Colon (tissue), 2 donors: ENCODE data around the gene TRABD2B.

Experiments used
- FAIRE-seq: peaks from 2 replicates; lab custom pipeline; 2012; peaks lifted over from hg19 to GRCh38; lab: Jason Lieb, UNC
- donor health status: control.
- donor health status: control.

Gene TRABD2B

DNA sequence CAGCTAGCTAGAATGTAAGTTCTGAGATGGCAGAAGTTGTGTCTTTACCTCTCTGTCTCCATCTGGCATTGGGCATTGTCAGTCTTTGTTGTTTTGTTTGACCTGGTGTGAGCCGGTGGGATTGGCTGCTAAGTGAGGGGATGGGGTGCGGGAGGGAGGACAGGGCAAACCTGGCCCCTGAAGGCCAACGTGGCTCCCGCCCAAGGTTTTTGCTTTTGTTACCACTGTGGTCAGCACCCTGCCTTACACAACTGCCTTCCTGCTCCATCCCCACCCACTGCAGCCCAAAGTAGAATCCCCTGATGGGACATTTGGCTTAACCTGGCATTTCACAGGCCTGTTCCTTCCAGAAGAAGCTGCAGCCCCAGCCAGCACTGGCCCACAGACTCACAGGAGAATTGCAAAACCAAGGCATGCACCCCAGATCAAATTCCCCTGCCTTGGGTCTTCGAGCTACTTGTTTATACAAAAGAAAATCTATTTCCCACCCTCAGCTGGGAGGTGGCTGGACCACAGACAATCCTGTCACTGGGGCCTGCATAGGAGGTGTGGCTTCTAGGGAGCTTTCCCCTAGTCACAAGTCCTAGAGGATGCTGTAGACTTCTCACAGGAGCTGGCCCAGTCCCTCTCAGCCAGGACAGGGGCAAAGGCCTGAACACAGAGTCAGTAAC lies 147.5 kb downstream of the TRABD2B start:
- no peak for FAIRE-seq

DNA sequence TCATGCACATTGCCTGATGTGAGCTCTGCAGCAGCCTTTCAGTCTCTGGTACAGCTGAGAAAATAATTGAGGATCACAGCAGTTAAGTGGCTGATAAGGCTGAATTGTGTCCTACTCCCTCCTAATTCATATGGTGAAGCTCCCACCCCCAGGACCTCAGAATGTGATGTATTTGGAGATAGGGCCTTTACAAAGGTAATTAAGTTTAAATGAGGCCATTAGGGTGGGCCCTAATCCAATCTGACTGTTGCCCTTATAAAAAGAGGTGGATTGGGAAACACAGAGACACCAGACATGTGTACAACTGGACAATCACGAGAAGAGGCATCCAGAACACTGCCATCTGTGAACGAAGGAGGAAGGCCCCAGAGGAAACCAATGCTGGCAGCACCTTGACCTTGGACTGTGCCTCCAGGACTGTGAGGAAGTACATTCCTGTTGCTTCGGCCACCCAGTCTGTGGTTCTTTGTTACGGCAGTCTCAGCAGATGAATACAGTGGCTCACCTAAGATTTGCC lies 148.1 kb downstream of the TRABD2B start:
- FAIRE-seq, result no peak

DNA sequence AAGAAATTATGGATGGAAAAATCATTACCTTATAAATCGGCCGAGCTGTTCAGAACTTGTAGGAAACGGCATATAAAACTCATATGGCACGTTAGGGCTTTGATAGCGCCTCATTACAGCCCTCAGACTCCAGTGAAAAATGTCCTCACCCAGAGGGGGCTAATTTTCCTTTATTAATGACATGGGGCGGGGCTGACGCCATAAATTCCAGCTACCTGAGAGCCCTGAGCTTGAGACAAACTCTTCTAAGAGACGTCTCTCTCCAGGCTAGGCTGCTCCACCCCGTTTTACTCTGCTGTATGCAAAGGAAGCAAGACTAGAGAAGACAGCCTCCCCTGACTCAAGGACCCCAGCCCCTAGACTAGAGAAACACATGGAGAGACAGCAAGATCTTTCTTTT lies 149.4 kb downstream of the TRABD2B start:
- no peak for FAIRE-seq

DNA sequence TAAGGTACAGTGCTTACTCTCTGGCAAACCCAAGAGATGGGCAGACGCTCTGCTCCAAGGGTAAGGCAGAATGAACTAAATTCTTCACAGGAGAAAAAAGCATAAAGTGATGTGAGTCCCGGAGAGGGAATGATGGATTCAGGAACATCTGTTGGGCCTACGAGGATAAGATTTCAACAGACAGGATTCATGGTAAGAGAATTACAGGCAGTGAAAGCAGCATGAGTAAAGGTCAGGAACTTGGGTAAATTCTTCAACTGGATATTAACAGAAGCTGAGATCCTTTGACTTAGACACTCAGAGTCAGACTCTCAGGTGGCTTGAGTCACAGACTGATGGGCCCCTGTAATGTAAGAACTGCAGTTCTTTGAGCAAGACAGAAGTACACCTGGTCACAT lies 152.6 kb downstream of the TRABD2B start:
- FAIRE-seq, result no peak

DNA sequence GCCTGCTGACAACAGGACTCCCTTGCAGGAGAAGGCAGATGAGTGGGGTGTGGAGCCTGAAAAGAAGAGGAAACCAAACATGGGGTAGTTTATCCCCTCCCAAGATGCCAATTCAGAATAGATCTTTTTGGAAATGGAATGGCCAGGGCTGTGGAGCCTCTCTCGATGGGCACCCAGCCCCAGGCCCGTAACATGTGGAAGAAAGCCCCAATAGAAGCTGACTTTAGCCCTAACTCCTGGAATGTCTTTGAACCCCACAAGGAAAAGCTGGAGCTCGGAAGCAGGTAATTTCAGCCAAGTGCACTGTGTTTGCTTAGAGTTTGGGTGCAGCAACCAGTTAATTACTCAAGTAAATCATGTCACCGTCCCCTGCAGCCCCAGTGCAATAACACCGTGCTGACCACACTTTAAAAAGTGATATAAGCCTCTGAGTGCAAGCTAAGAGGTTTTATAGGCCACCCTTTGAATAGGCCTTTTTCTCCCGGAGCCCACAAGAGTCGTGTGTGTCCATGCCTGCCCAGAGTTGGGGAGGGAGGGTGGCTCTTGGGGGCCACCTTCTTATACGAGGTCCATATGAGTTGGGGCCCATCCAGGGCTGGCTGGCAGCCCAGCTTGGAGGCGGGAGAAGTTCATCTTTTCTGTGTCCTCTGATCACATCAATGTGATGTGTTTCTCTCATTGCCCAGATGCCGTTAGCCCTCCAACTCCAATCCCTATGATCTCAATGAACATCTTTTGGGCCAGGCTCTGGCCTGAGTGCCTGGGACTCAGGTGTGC lies 153.2 kb downstream of the TRABD2B start:
- FAIRE-seq, result no peak

DNA sequence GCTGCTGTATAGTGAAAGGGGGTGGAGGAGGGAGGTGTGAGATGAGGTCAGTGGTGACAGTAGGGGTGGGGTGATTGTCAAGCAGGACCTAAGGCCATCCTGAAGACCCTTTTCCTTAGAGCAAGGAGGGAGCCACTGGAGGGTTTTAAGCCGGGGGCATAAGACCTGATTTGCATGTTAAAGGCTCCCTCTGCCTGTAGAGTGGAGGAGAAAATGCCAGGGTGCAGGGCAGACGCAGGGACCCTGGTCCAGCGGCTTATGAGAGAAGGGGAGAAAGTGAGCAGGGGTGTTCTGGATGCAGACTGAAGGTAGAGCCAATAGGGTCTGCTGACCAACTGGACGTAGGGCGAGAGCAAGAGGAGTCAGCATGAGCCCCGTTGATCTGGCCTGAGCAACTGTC lies 154.1 kb downstream of the TRABD2B start:
- FAIRE-seq, result no peak

DNA sequence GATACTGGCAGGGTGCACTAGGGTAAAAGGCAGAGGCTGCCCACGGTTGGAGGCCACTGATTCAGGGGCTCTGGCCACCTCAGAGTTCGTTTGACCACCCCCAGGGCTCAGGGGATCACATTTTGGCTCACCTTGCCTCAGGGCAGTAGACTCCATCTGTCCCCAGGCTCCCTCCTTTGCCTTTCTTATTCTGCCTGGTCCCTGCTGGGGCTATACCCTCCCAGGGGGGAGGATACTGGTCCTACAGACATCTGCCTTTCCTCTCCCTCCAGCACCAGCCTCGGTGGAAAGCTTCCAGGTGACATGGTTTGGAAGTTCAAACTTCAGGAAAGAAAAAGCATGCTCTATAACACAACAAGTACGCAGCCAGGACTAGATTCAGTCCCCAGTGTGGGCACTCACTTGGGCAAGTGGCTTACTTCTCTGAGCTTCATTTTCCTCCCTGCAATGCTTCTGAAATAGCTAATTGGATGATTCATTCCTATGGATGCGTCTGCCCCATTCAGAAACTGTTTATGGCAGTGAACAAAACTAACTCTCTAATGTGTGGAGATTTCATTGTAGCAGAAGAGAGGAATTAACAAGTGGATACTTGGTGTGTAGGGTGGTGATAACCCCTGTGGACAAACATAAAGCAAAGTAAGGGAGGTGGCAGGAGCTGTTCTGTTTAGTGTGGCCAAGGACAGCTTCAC lies 154.8 kb downstream of the TRABD2B start:
- no peak for FAIRE-seq

DNA sequence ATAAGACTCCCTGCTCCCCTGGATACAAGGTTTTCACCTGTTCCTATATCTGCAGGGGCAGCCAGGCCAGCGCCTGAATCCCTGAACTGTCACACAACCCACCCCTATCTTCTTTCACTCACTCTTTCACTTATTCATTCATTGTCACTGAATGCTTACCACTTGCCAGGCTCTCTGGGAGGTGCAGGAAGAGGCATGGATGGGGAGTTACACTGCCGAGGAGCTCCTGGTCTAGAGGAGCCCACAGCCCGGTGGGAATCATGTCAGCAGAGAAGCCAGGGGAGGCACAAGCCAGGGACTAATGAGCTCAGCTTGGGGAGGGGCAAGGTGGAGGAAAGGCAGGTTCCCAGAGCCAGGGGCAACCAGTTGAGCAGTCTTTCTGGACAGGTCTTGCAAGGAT lies 155.8 kb downstream of the TRABD2B start:
- FAIRE-seq, result no peak

DNA sequence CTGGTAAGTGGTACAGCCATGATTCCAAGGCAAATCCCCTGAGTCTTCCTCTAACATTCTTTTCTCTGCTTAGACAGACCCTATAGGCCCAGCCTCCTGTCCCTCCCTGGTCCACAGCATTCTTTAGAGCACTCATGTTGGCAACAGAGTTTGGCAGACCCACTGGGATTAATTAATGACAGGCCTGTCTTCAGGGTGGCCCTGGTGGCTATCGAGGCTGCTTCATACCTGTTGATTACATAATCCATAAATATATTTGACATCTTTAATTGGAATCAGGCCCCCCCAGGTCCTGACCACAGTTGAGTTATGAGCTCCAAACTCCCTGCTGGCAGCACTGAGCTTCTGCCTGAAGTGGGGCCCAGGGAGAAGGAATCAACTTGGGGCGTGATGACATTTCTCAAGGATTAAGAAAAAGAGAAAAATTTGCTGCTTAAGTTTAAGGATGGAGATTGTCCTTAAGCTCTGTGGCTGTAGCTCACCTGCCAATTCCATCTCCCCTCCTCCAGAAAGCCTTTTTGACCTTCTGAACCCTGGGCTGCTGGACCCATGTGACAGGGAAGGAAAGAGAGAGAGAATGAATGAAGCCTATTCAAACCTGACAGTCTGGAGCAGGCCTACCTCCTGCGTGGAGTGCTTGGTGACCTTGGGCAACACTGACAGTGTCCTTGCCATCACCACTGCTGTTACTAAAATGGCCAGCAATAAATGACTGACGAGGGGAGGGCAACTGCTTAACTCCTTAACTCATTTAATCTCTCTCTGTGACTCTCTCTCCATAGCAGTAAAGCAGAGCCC lies 156.6 kb downstream of the TRABD2B start:
- FAIRE-seq, result no peak

DNA sequence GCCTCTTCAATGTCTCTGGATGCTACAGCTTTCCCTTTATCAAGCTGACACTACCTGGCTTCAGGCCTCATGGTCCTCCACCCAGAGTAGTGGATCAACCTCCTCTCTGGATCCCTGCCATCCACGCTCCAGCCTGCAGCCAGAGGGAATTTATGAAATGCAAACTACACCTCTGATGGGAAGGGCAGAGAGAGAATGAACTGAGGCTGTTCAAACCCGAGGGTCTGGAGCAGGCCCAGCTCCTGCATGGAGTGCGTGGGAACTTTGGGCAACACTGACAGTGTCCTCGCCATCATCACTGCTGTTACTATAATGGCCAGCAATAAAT lies 157.8 kb downstream of the TRABD2B start:
- no peak for FAIRE-seq

DNA sequence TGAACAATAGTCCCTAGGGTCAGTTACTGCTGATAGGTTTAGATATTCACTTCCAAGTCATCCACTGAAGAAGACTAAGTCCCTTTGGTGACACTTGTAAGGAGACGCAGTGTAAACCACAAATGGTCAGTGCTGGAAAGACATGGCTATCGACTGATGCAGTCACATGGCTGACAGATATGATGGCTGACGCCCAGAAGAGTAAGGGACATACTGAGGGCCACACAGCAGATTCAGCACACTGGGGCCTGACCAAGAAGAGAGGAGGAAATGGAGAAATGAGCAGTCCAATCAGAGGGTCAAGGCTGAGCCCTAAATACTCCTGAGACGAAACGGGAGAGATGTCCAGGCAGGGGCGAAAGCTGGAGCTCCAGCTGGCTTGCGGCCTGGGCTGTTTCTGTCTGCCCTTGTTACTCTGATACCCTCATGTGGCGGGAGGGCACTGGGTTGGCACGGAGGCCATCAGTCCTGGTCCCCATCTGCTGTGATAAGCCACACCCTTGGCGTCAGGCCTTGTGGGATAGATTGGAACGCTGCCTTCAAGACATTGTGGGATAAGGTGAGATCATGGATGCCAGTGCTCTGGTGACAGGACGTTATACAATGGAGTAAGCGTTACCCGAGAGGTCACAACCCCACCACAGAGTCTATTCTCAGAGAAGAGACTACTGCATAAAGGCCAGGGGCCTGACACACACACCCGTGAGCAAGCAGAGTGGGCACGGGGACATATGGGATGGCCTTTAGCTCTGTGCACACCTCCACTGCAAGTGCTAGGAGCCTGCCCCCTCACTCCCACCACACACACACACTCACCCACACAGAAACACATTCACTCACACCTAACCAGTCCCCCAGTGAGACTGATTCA lies 158.4 kb downstream of the TRABD2B start:
- FAIRE-seq, result no peak

DNA sequence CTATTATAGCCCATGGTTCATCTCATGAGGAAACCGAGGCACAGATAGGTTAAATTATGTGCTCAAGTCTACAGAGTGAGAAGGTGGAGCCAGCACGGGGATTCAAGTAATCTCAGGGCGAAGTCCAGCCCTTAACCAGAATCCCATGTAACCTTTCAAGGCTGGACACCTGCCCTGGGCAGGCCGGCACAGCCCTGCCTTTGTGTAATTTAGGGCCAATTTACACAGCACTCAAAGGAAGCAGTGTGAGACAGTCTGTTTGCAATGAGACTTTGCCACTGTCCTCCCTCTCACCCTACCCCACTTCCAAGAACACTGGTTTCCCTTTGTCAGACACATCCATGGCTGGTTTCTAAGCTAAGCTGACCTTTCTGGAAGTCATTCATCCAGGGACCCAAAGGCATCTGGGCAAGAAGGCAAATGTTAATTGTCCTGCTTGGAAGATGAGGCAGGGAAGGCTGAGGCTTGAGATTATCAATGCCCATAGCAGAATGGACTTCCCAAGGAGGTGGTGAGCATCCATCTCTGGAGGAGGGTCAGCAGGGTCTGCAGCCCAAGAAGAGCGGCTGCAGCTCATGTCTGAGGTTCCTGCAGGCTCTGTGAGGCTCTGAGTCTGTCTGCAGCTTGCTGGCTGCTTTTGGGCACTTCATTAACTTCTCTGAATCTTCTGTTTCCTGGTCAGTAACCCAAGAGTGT lies 159.2 kb downstream of the TRABD2B start:
- no peak for FAIRE-seq

DNA sequence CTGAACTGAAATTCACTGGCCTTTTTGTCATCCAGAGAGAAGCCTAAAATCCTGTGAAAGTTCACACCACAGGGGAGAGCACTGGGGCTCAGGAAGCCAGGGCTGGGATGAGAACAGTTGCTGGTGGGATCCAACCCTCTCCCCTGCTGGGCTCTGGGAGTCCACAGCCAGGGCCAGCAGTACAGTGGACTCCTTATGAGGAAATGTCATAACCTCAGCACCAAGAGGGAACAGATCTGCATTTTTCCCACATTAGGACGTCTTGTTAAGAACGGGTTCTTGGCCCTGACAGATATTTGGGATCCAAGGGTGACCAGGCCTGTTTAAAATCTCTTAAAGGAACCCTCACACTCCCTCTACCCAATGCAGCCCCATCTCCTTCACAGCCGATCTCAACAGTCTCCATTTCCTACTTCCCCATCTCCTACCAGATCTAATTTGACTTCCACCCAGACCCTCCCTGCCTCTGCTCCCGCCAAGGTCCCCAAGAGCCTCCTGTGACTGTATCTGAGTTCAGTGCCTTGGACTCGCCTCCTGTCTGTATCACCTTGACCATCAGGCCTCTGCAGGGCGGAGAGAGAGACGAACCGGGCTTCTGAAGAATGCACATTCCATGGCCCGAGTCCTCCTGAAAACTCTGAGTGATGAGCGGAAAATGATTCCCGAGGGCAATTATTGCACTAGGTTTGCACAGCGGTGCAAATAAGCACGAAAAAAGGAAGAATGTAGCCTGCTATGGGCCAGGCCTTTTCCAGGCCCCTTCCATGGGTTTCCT lies 159.9 kb downstream of the TRABD2B start:
- no peak for FAIRE-seq

DNA sequence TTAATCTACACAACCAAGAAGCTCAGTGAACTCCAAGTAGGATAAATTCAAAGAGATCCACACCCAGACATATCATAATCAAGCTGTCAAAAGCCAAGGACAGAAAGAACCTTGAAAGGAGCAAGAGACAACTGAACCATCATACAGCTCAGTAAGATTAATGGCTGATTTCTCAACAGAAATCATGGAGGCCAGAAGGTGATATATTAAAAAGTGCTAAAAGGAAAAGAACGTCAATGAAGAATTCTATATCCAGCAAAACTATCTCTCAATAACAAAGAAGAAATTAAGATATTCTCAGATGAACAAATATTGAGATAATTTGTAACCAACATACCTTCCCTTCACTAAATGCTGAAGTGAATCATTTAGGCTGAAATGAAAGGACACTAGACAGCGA lies 161.8 kb downstream of the TRABD2B start:
- no peak for FAIRE-seq

DNA sequence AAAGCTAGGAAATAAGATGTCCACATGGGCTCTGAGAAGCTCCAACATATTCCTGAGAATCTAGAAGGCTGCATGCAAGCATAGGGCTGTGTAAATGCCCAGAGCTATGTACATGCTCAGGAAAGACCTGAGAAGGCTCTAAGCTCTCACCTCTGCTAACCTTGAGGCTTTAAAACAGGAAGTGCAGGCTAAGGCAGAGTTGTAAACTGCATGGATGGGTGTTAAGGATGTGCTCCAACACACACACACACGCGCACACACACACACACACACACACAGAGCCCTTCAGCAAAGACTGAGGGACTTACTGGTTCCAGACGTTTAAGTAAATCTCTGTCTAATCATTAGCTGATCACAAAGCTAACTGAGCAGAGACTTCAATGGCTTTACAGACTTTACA lies 162.9 kb downstream of the TRABD2B start:
- FAIRE-seq, result no peak

DNA sequence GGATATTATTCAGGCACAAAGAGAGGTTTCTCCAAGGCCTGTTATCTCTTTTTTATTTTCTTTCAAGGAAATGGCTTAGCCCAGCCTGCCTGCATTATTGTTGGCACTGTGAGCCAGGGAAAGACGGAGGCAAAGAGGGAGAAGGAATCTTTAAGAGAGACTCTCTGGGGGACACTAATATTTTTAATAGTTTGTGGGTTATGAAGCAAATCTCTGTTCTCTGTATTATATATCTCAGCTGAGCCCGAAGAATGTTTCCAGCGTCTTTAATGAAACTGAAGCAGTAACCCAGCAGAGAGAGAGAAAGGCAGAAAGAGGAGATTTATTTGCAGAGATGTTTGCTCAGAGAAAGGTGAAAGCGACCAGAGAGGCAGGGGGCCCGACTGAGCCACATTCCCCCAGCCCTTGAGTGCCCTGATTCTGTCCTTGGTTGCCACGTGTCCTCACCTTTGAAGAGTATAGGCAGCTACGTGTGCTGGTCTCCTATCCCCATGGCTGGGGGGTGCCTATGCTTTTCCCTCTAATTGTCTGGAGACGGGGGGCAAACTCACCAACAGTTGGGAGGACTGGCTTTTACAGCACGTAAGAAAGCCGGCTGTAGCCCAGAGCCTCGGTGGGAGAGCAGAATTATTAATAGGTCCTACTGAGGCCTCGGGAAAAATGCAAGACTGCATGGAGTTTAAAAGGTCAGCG lies 166.4 kb downstream of the TRABD2B start:
- no peak for FAIRE-seq

DNA sequence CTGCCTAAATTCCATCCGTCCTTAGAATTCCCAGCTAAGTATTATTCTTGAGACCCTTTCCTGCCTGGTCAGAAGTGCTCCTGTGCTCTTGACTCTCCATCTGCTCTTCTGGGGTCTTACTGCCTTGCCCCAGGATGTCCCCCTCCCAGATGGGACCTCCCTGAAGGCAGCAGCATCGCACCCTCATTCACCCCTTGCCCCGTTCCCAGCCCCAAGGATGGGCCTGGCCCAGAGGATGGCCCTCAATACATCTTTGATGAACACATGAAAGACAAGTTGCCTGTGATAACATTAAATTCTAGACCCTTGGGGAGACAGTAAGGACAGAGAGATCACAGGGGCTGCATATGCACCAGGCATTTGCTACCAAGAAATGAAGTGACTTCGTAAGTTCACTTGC lies 167.2 kb downstream of the TRABD2B start:
- FAIRE-seq, result no peak

DNA sequence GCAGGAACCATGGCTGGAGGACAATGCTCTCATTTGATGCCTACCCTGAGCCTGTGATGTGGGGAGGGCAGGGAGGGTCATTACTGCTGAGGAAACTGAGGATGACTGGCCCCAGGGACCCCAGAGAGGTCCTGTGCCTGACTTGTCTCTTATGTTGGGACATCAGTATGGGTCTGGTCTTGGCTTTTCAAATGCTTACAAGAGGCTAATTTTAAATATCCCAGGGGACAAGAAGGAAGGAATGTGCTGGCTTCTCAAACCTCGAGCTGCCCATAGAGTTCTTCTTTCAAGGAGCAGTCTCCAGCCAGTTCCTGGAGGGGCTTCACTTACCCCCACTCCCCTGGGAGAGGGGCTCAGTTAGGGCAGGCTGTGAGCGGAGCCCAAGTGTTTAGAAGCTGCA lies 168.2 kb downstream of the TRABD2B start:
- no peak for FAIRE-seq

DNA sequence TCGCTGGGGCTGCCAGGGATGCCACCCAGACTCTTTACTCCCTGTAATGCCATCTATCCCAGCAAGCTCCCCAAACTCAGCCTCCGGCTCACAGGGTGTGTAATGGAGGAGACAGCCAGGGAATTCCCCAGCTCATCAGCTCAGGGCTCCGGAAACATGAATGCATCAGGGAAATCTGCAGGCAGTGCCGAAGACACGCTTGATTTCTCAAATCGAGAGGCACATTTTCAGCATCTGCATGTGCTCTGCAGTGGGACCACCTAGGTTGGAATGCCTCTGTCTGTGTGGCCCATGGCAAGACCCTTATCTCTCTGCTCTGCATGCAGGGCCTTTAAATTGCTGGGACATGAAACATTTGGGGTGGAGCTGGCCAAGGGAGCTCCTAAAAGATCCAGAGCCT lies 170.1 kb downstream of the TRABD2B start:
- no peak for FAIRE-seq
